HEK293 (cell line): ENCODE results near the gene OTOP3.

Experiments used
- CTCF ChIA-PET: fragments of 350-600 bp; formaldehyde crosslinking; extraction: SDS; loops from one replicate; lab custom pipeline; 2021; ENCODE audit warnings: antibody characterized with exemption; lab: Yijun Ruan, JAX
- POLR2A ChIA-PET: fragments of 300-600 bp; formaldehyde crosslinking; extraction: SDS; loops from one replicate; lab custom pipeline; 2020; ENCODE audit warnings: antibody characterized with exemption, inconsistent platforms; lab: Yijun Ruan, JAX
- H3K27ac ChIP-seq: fragments of 200-500 bp; sonication (Bioruptor generic); 2 replicates; pipeline ENCODE4 v1.5.1; 2014; ENCODE audit warnings: low read depth, low read length, control low read depth, inconsistent platforms; ENCODE audit errors: extremely low read depth
- H3K36me3 ChIP-seq, 2 experiments: fragments of 200-500 bp in 1 of 2; sonication (Bioruptor generic) in 1 of 2; 1 replicate in 1 of 2; 2 replicates in 1 of 2; pipeline ENCODE4 v1.5.1; 2014 to 2017; ENCODE audit warnings: inconsistent platforms in 2 of 2, low read length in 2 of 2; ENCODE audit not compliant: control insufficient read depth in 2 of 2, insufficient read depth in 1 of 2
- H3K4me1 ChIP-seq: fragments of 200-500 bp; sonication (Bioruptor generic); 2 replicates; pipeline ENCODE4 v1.5.1; 2014; ENCODE audit warnings: mild to moderate bottlenecking, low read length, inconsistent platforms; ENCODE audit not compliant: control insufficient read depth, insufficient read depth
- H3K4me3 ChIP-seq: 2 replicates; pipeline ENCODE4 v1.5.1; 2011; ENCODE audit warnings: low read depth, mild to moderate bottlenecking, control low read depth, low read length, moderate library complexity
- H3K9me3 ChIP-seq: fragments of 200-500 bp; sonication (Bioruptor generic); 2 replicates; pipeline ENCODE4 v1.5.1; 2014; ENCODE audit warnings: low read depth, low read length, inconsistent platforms; ENCODE audit not compliant: control insufficient read depth, insufficient read depth
- HOXA7 ChIP-seq: sonication (generic); formaldehyde crosslinking; IDR thresholded peaks from 2 replicates; pipeline ENCODE4 v1.8.1; 2022; ENCODE audit warnings: missing genetic modification reagents, borderline replicate concordance
- KLF1 ChIP-seq: fragments of 450-650 bp; formaldehyde crosslinking; IDR thresholded peaks from 2 replicates; pipeline ENCODE4 v1.5.1; 2016; ENCODE audit warnings: missing biosample characterization, missing genetic modification characterization
- KLF9 ChIP-seq: fragments of 450-650 bp; formaldehyde crosslinking; IDR thresholded peaks from 2 replicates; pipeline ENCODE4 v1.5.1; 2016; ENCODE audit warnings: missing biosample characterization, missing genetic modification characterization, low read depth
- SETDB1 ChIP-seq: IDR thresholded peaks from one replicate; pipeline ENCODE4 v1.6.1; 2017; ENCODE audit warnings: mild to moderate bottlenecking, low read length, moderate library complexity, mixed read lengths; ENCODE audit not compliant: insufficient read length
- WT1 ChIP-seq: fragments of 450-650 bp; formaldehyde crosslinking; IDR thresholded peaks from 2 replicates; pipeline ENCODE4 v1.5.1; 2016; ENCODE audit warnings: missing biosample characterization, missing genetic modification characterization
- ZFHX2 ChIP-seq: fragments of 450-650 bp; formaldehyde crosslinking; conservative IDR thresholded peaks from 2 replicates; pipeline ENCODE4 v1.5.1; 2016; ENCODE audit warnings: missing biosample characterization, missing genetic modification characterization
- ZNF324 ChIP-seq: fragments of 450-650 bp; formaldehyde crosslinking; IDR thresholded peaks from 2 replicates; pipeline ENCODE4 v1.5.1; 2016; ENCODE audit warnings: missing biosample characterization, missing genetic modification characterization
- ZNF560 ChIP-seq: fragments of 450-650 bp; formaldehyde crosslinking; IDR thresholded peaks from 2 replicates; pipeline ENCODE4 v1.5.1; 2017; ENCODE audit warnings: missing biosample characterization, missing genetic modification characterization, borderline replicate concordance
- ZNF664 ChIP-seq: fragments of 450-650 bp; formaldehyde crosslinking; IDR thresholded peaks from 2 replicates; pipeline ENCODE4 v1.5.1; 2016; ENCODE audit warnings: missing biosample characterization, missing genetic modification characterization
- ZNF701 ChIP-seq: fragments of 450-650 bp; formaldehyde crosslinking; IDR thresholded peaks from 2 replicates; pipeline ENCODE4 v1.5.1; 2016; ENCODE audit warnings: missing biosample characterization, missing genetic modification characterization
- TF ChIP-seq, protein P1 (sequence below): fragments of 450-650 bp; formaldehyde crosslinking; IDR thresholded peaks from 2 replicates; pipeline ENCODE4 v1.5.1; 2016; ENCODE audit warnings: missing biosample characterization, missing genetic modification characterization
- TF ChIP-seq, protein P2 (sequence below): fragments of 450-650 bp; formaldehyde crosslinking; IDR thresholded peaks from 2 replicates; pipeline ENCODE4 v1.5.1; 2016; ENCODE audit warnings: missing biosample characterization, missing genetic modification characterization, borderline replicate concordance
- TF ChIP-seq, protein P3 (sequence below): fragments of 450-650 bp; formaldehyde crosslinking; IDR thresholded peaks from 2 replicates; pipeline ENCODE4 v1.5.1; 2016; ENCODE audit warnings: missing biosample characterization, missing genetic modification characterization
- TF ChIP-seq, protein P4 (sequence below): fragments of 450-650 bp; formaldehyde crosslinking; IDR thresholded peaks from 2 replicates; pipeline ENCODE4 v1.5.1; 2016; ENCODE audit warnings: missing biosample characterization, missing genetic modification characterization
- TF ChIP-seq, protein P5 (sequence below): fragments of 450-650 bp; formaldehyde crosslinking; IDR thresholded peaks from 2 replicates; pipeline ENCODE4 v1.5.1; 2017; ENCODE audit warnings: missing biosample characterization, missing genetic modification characterization
- TF ChIP-seq, protein P6 (sequence below): fragments of 450-650 bp; formaldehyde crosslinking; IDR thresholded peaks from 2 replicates; pipeline ENCODE4 v1.5.1; 2016; ENCODE audit warnings: missing biosample characterization, missing genetic modification characterization

OTOP3 gene

DNA sequence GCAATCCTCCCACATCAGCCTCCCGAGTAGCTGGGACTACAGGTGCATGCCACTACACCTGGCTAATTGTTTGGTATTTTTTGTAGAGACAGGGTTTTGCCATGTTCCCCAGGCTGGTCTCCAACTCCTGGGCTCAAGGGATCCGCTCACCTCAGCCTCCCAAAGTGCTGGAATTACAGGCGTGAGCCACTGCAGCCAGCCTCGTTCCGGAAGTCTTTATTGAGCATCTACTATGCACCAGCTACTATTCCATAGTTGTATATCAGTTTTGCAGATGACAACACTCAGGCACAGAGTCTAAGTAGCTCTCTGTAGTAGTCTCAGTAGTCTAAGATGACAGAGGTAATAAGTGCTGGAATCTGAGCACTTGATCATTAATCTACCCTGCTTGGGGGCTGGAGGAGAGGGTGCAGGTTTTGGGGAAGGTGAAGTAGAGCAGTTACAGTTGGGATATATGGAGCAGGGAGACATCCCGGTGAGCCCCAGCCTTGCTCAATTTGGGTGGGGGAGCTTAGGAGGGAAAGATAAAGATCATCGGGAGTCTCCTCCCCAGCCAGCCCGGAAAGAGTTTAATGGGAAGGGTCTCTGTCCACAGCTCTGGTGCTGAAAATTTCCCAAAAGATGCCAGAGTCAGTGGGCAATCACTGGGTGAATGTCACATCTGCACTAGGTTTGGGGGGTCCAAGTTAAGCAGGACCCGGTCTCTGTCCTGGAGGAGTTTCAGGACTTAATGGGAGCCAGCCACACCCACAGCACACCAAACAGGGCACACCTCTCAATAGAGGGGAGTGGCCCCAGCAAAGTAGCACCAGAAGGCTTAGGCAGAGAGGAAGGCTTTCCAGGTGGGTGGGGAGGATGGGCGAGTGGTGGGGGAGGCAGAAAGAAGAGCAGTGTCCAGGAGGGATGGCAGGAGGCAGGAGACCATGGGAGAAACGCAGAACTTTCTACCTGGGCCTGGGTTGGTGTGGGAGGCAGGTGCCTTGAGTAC lies 1.7 kb downstream of the OTOP3 start:
- no peaks in the 10 kb centered on the region for H3K9me3 ChIP-seq
- H3K4me3 ChIP-seq: no peak overlapping the region
- TF ChIP-seq HOXA7: no peak
- TF ChIP-seq, protein P1, sequence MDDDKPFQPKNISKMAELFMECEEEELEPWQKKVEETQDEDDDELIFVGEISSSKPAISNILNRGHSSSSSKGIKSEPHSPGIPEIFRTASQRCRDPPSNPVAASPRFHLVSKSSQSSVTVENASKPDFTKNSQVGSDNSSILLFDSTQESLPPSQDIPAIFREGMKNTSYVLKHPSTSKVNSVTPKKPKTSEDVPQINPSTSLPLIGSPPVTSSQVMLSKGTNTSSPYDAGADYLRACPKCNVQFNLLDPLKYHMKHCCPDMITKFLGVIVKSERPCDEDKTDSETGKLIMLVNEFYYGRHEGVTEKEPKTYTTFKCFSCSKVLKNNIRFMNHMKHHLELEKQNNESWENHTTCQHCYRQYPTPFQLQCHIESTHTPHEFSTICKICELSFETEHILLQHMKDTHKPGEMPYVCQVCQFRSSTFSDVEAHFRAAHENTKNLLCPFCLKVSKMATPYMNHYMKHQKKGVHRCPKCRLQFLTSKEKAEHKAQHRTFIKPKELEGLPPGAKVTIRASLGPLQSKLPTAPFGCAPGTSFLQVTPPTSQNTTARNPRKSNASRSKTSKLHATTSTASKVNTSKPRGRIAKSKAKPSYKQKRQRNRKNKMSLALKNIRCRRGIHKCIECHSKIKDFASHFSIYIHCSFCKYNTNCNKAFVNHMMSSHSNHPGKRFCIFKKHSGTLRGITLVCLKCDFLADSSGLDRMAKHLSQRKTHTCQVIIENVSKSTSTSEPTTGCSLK: no peak
- TF ChIP-seq, protein P2, sequence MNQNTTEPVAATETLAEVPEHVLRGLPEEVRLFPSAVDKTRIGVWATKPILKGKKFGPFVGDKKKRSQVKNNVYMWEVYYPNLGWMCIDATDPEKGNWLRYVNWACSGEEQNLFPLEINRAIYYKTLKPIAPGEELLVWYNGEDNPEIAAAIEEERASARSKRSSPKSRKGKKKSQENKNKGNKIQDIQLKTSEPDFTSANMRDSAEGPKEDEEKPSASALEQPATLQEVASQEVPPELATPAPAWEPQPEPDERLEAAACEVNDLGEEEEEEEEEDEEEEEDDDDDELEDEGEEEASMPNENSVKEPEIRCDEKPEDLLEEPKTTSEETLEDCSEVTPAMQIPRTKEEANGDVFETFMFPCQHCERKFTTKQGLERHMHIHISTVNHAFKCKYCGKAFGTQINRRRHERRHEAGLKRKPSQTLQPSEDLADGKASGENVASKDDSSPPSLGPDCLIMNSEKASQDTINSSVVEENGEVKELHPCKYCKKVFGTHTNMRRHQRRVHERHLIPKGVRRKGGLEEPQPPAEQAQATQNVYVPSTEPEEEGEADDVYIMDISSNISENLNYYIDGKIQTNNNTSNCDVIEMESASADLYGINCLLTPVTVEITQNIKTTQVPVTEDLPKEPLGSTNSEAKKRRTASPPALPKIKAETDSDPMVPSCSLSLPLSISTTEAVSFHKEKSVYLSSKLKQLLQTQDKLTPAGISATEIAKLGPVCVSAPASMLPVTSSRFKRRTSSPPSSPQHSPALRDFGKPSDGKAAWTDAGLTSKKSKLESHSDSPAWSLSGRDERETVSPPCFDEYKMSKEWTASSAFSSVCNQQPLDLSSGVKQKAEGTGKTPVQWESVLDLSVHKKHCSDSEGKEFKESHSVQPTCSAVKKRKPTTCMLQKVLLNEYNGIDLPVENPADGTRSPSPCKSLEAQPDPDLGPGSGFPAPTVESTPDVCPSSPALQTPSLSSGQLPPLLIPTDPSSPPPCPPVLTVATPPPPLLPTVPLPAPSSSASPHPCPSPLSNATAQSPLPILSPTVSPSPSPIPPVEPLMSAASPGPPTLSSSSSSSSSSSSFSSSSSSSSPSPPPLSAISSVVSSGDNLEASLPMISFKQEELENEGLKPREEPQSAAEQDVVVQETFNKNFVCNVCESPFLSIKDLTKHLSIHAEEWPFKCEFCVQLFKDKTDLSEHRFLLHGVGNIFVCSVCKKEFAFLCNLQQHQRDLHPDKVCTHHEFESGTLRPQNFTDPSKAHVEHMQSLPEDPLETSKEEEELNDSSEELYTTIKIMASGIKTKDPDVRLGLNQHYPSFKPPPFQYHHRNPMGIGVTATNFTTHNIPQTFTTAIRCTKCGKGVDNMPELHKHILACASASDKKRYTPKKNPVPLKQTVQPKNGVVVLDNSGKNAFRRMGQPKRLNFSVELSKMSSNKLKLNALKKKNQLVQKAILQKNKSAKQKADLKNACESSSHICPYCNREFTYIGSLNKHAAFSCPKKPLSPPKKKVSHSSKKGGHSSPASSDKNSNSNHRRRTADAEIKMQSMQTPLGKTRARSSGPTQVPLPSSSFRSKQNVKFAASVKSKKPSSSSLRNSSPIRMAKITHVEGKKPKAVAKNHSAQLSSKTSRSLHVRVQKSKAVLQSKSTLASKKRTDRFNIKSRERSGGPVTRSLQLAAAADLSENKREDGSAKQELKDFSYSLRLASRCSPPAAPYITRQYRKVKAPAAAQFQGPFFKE: no peak
- TF ChIP-seq, protein P3, sequence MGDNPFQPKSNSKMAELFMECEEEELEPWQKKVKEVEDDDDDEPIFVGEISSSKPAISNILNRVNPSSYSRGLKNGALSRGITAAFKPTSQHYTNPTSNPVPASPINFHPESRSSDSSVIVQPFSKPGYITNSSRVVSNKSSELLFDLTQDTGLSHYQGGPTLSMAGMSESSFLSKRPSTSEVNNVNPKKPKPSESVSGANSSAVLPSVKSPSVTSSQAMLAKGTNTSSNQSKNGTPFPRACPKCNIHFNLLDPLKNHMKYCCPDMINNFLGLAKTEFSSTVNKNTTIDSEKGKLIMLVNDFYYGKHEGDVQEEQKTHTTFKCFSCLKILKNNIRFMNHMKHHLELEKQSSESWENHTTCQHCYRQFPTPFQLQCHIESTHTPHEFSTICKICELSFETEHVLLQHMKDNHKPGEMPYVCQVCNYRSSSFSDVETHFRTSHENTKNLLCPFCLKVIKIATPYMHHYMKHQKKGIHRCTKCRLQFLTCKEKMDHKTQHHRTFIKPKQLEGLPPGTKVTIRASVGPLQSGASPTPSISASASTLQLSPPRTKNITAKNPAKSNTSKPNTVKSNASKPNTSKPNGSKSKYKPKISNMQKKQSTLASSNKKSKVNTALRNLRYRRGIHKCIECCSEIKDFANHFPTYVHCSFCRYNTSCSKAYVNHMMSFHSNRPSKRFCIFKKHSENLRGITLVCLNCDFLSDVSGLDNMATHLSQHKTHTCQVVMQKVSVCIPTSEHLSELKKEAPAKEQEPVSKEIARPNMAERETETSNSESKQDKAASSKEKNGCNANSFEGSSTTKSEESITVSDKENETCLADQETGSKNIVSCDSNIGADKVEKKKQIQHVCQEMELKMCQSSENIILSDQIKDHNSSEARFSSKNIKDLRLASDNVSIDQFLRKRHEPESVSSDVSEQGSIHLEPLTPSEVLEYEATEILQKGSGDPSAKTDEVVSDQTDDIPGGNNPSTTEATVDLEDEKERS (tag by site-specific recombination): no peak
- TF ChIP-seq ZNF324 (tag by site-specific recombination): no peak
- 0 out of 2 replicates have a peak, but pooled peaks have one; percentile 25 for TF ChIP-seq WT1 (tag by site-specific recombination)
- TF ChIP-seq ZNF664 (tag by site-specific recombination): peak; percentile 93
- TF ChIP-seq ZNF701 (tag by site-specific recombination): no peak
- TF ChIP-seq KLF1 (tag by site-specific recombination): peak; percentile 90
- 0 out of 2 replicates have a peak, but pooled peaks have one; percentile 27 for TF ChIP-seq KLF9 (tag by site-specific recombination)
- 0 out of 2 replicates have a peak, but pooled peaks have one; percentile 15 for TF ChIP-seq ZFHX2 (tag by site-specific recombination)
- no peak for TF ChIP-seq ZNF560 (tag by site-specific recombination)
- TF ChIP-seq, protein P4, sequence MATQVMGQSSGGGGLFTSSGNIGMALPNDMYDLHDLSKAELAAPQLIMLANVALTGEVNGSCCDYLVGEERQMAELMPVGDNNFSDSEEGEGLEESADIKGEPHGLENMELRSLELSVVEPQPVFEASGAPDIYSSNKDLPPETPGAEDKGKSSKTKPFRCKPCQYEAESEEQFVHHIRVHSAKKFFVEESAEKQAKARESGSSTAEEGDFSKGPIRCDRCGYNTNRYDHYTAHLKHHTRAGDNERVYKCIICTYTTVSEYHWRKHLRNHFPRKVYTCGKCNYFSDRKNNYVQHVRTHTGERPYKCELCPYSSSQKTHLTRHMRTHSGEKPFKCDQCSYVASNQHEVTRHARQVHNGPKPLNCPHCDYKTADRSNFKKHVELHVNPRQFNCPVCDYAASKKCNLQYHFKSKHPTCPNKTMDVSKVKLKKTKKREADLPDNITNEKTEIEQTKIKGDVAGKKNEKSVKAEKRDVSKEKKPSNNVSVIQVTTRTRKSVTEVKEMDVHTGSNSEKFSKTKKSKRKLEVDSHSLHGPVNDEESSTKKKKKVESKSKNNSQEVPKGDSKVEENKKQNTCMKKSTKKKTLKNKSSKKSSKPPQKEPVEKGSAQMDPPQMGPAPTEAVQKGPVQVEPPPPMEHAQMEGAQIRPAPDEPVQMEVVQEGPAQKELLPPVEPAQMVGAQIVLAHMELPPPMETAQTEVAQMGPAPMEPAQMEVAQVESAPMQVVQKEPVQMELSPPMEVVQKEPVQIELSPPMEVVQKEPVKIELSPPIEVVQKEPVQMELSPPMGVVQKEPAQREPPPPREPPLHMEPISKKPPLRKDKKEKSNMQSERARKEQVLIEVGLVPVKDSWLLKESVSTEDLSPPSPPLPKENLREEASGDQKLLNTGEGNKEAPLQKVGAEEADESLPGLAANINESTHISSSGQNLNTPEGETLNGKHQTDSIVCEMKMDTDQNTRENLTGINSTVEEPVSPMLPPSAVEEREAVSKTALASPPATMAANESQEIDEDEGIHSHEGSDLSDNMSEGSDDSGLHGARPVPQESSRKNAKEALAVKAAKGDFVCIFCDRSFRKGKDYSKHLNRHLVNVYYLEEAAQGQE (tag by site-specific recombination): peak; percentile 96
- TF ChIP-seq, protein P5, sequence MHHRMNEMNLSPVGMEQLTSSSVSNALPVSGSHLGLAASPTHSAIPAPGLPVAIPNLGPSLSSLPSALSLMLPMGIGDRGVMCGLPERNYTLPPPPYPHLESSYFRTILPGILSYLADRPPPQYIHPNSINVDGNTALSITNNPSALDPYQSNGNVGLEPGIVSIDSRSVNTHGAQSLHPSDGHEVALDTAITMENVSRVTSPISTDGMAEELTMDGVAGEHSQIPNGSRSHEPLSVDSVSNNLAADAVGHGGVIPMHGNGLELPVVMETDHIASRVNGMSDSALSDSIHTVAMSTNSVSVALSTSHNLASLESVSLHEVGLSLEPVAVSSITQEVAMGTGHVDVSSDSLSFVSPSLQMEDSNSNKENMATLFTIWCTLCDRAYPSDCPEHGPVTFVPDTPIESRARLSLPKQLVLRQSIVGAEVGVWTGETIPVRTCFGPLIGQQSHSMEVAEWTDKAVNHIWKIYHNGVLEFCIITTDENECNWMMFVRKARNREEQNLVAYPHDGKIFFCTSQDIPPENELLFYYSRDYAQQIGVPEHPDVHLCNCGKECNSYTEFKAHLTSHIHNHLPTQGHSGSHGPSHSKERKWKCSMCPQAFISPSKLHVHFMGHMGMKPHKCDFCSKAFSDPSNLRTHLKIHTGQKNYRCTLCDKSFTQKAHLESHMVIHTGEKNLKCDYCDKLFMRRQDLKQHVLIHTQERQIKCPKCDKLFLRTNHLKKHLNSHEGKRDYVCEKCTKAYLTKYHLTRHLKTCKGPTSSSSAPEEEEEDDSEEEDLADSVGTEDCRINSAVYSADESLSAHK (tag by site-specific recombination): no peak
- TF ChIP-seq, protein P6, sequence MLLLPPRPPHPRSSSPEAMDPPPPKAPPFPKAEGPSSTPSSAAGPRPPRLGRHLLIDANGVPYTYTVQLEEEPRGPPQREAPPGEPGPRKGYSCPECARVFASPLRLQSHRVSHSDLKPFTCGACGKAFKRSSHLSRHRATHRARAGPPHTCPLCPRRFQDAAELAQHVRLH: no peak
- no peak for TF ChIP-seq SETDB1
- TF ChIP-seq, all 188 proteins: peak for 6
- ChIA-PET POLR2A (no interaction called here), CTCF (interaction anchor here (0.7 to 1.3 kb wide), 6 partner anchors 13 to 664 kb away, joined by 3 to 5 read pairs (median 3); partner anchors contain the start of gene OTOP2)
- Histone ChIP-seq H3K27ac (no peak overlapping the region), H3K4me1 (no peaks in the 10 kb centered on the region), H3K36me3 (no peaks in the 10 kb centered on the region)
